ENCODE measurements around the gene SLC35B3. TPM values are rescaled to one million over a fixed set of nuclear protein-coding genes. Genes with fewer than 3 reads are reported as not detected.

SLC35B3 gene
- total and polyA plus RNA-seq, 2 donors from 2014 or later: 18.4 to 23.0 TPM

GRCh38 chr6:8478418-8478817 is 43.1 kb upstream of the SLC35B3 start:
- H3K27ac ChIP-seq (ENCODE audit: low read depth in 2 of 2, low read length in 2 of 2): no peak overlapping the region
- peak; percentile 76 for FAIRE-seq

GRCh38 chr6:8476656-8477055 is 41.3 kb upstream of the SLC35B3 start:
- H3K27me3 ChIP-seq (ENCODE audit: control insufficient read depth, insufficient read depth, low read length): no peaks in the 10 kb centered on the region
- no peaks in the 10 kb centered on the region for H3K4me1 ChIP-seq (ENCODE audit: control insufficient read depth in 2 of 3, insufficient read depth in 2 of 3, low read depth in 1 of 3, low read length in 3 of 3)
- FAIRE-seq: no peak
- no peaks in the 10 kb centered on the region for H3K36me3 ChIP-seq (ENCODE audit: control insufficient read depth in 2 of 3, insufficient read depth in 3 of 3, low read length in 3 of 3)
- intact Hi-C loops (cut with DNase I): no loop called here
- H3K4me3 ChIP-seq (ENCODE audit: low read length in 3 of 3): no peak overlapping the region
- H3K9me3 ChIP-seq (ENCODE audit: control insufficient read depth in 2 of 3, insufficient read depth in 1 of 3, low read length in 3 of 3): peaks cover 0 to 4% (median 0%) of the 10 kb centered on the region in 3 donors
- no peak overlapping the region for H3K9ac ChIP-seq (ENCODE audit: low read length in 3 of 3)
- no peak overlapping the region for H3K27ac ChIP-seq (ENCODE audit: low read depth in 2 of 2, low read length in 2 of 2)
- no peak for DNase-seq
- no peak for TF ChIP-seq CTCF (IDR thresholded peaks at IDR 0.05; ENCODE audit: borderline replicate concordance, extremely low read depth, insufficient read depth)

More at GRCh38 chr6:8478418-8478817, 43.1 kb upstream of the SLC35B3 start:
- intact Hi-C loops (cut with DNase I): no loop called here
- Histone ChIP-seq H3K27me3 (ENCODE audit: control insufficient read depth, insufficient read depth, low read length) (no peaks in the 10 kb centered on the region), H3K9me3 (ENCODE audit: control insufficient read depth in 2 of 3, insufficient read depth in 1 of 3, low read length in 3 of 3) (peaks cover 0 to 4% (median 0%) of the 10 kb centered on the region in 3 donors), H3K4me3 (ENCODE audit: low read length in 3 of 3) (no peak overlapping the region), H3K9ac (ENCODE audit: low read length in 3 of 3) (no peak overlapping the region), H3K36me3 (ENCODE audit: control insufficient read depth in 2 of 3, insufficient read depth in 3 of 3, low read length in 3 of 3) (no peaks in the 10 kb centered on the region), H3K4me1 (ENCODE audit: control insufficient read depth in 2 of 3, insufficient read depth in 2 of 3, low read depth in 1 of 3, low read length in 3 of 3) (no peaks in the 10 kb centered on the region)
- no peak for TF ChIP-seq CTCF (IDR thresholded peaks at IDR 0.05; ENCODE audit: borderline replicate concordance, extremely low read depth, insufficient read depth)
- no peak for DNase-seq

- no peak for FAIRE-seq
- intact Hi-C loops (cut with DNase I): no loop called here
- H3K36me3 ChIP-seq (ENCODE audit: control insufficient read depth in 2 of 3, insufficient read depth in 3 of 3, low read length in 3 of 3): no peaks in the 10 kb centered on the region
- no peak for TF ChIP-seq CTCF (IDR thresholded peaks at IDR 0.05; ENCODE audit: borderline replicate concordance, extremely low read depth, insufficient read depth)
- no peak overlapping the region for H3K9ac ChIP-seq (ENCODE audit: low read length in 3 of 3)
- H3K4me3 ChIP-seq (ENCODE audit: low read length in 3 of 3): no peak overlapping the region
- no peaks in the 10 kb centered on the region for H3K4me1 ChIP-seq (ENCODE audit: control insufficient read depth in 2 of 3, insufficient read depth in 2 of 3, low read depth in 1 of 3, low read length in 3 of 3)
- no peaks in the 10 kb centered on the region for H3K9me3 ChIP-seq (ENCODE audit: control insufficient read depth in 2 of 3, insufficient read depth in 1 of 3, low read length in 3 of 3)
- no peak for DNase-seq
- no peak overlapping the region for H3K27ac ChIP-seq (ENCODE audit: low read depth in 2 of 2, low read length in 2 of 2)
- no peaks in the 10 kb centered on the region for H3K27me3 ChIP-seq (ENCODE audit: control insufficient read depth, insufficient read depth, low read length)
Measured at GRCh38 chr6:8468552-8469356, 33.4 kb upstream of the SLC35B3 start.
